ENCODE data around the gene ERG28. TPM values are rescaled to one million over a fixed set of nuclear protein-coding genes. Genes with fewer than 3 reads are reported as not detected.

Gene ERG28
- total RNA-seq, 1 experiment from 2014 or later: 43.3 TPM

DNA sequence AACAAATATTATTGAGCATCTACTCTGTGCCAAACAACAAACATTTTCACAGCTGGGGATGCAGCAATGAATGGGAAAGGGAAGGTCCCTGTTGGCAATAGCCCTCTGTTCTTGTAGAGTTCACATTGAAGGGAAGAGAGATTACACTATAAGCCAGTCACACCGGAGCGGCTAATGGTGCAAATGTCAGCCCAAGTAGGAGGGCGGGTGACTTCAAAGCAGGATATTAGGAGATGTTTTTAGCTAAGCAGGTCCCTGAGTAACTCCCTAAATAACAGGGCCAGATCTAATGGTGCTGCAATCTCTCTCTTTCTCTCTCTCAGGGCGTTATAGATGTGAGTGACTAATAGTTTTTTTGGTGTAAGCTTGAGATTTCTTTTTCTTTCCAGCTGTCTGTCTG, 51.6 kb downstream of the ERG28 start:
- TF ChIP-seq EZH2 (IDR thresholded peaks at IDR 0.05; ENCODE audit: borderline replicate concordance, low read depth, low read length, poor library complexity, severe bottlenecking): no peak
- TF ChIP-seq, protein P1, sequence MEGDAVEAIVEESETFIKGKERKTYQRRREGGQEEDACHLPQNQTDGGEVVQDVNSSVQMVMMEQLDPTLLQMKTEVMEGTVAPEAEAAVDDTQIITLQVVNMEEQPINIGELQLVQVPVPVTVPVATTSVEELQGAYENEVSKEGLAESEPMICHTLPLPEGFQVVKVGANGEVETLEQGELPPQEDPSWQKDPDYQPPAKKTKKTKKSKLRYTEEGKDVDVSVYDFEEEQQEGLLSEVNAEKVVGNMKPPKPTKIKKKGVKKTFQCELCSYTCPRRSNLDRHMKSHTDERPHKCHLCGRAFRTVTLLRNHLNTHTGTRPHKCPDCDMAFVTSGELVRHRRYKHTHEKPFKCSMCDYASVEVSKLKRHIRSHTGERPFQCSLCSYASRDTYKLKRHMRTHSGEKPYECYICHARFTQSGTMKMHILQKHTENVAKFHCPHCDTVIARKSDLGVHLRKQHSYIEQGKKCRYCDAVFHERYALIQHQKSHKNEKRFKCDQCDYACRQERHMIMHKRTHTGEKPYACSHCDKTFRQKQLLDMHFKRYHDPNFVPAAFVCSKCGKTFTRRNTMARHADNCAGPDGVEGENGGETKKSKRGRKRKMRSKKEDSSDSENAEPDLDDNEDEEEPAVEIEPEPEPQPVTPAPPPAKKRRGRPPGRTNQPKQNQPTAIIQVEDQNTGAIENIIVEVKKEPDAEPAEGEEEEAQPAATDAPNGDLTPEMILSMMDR (conservative IDR thresholded peaks at IDR 0.05; ENCODE audit: low read depth, low read length): no peak
- ChIA-PET POLR2A (ENCODE audit: low non-redundant PET) (no interaction called here), CTCF (interaction anchor here (1.0 kb wide), 1 partner anchor 186 kb away, joined by 15 read pairs; no protein-coding TSS in a partner anchor)
- H3K27ac ChIP-seq (ENCODE audit: low read depth, low read length, poor library complexity, severe bottlenecking): no peak overlapping the region
- DNase-seq (ENCODE audit: low spot score): no peak
- H3K27me3 ChIP-seq (replicated peaks; ENCODE audit: insufficient read depth, low read depth, low read length, poor library complexity): peaks cover 19% of the 10 kb centered on the region
- no peak overlapping the region for H3K4me3 ChIP-seq (ENCODE audit: low read depth, low read length, poor library complexity, severe bottlenecking)
- H3K9me3 ChIP-seq (ENCODE audit: low read depth, low read length, poor library complexity, severe bottlenecking): no peaks in the 10 kb centered on the region
- BruUV-seq (replicated peaks): no TSS peak
- H3K4me1 ChIP-seq (ENCODE audit: insufficient read depth, low read length, poor library complexity, severe bottlenecking): no peaks in the 10 kb centered on the region
- no peaks in the 10 kb centered on the region for H3K36me3 ChIP-seq (ENCODE audit: insufficient read depth, low read length, poor library complexity, severe bottlenecking)
- intact Hi-C loops (cut with micrococcal nuclease; ENCODE audit: unreplicated experiment): no loop called here

DNA sequence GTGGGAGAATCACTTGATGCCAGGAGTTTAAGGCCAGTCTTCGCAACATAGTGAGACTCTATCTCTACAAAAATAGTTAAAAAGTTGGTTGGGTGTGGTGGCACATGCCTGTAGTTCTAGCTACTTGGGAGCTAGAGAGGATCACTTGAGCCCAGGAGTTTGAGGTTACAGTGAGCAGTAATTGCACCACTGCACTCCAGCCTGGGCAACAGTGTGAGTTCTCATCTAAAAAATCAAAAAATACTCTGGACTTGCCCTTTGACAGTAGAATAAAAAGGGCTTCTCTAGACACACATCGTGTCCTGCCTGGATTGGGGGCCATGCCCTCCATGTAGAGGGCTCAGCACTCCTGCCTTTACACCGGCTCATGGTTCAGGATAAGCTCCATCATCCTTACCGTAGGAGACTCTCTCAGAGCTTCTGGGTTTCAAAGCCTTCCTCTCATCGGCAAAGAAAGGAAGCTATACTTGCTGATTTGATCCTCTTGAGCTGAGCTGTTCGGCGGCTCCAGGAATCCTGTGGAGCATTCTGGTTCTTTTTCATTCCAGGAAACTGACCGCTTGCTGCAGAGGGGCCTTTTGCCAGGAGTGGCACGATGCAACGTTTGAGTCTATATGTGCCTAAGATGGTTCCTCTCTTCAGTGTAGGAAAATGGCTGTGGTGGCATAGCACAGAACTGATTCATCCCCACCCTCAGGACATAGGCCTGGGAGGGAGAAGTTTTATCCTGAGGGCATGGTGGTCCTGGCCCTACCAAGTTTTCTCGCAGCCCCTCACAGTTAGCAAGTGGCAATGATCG, 52.6 kb downstream of the ERG28 start:
- no peaks in the 10 kb centered on the region for H3K9me3 ChIP-seq (ENCODE audit: low read depth, low read length, poor library complexity, severe bottlenecking)
- H3K4me1 ChIP-seq (ENCODE audit: insufficient read depth, low read length, poor library complexity, severe bottlenecking): no peaks in the 10 kb centered on the region
- POLR2A ChIA-PET (ENCODE audit: low non-redundant PET): no interaction called here
- intact Hi-C loops (cut with micrococcal nuclease; ENCODE audit: unreplicated experiment): no loop called here
- no peak for TF ChIP-seq EZH2 (IDR thresholded peaks at IDR 0.05; ENCODE audit: borderline replicate concordance, low read depth, low read length, poor library complexity, severe bottlenecking)
- TF ChIP-seq, protein P1 (conservative IDR thresholded peaks at IDR 0.05; ENCODE audit: low read depth, low read length): no peak
- no peak overlapping the region for H3K4me3 ChIP-seq (ENCODE audit: low read depth, low read length, poor library complexity, severe bottlenecking)
- H3K27me3 ChIP-seq (replicated peaks; ENCODE audit: insufficient read depth, low read depth, low read length, poor library complexity): peaks cover 18% of the 10 kb centered on the region
- no peak for DNase-seq (ENCODE audit: low spot score)
- BruUV-seq (replicated peaks): no TSS peak
- H3K36me3 ChIP-seq (ENCODE audit: insufficient read depth, low read length, poor library complexity, severe bottlenecking): no peaks in the 10 kb centered on the region
- no peak overlapping the region for H3K27ac ChIP-seq (ENCODE audit: low read depth, low read length, poor library complexity, severe bottlenecking)
- CTCF ChIA-PET: no interaction called here

DNA sequence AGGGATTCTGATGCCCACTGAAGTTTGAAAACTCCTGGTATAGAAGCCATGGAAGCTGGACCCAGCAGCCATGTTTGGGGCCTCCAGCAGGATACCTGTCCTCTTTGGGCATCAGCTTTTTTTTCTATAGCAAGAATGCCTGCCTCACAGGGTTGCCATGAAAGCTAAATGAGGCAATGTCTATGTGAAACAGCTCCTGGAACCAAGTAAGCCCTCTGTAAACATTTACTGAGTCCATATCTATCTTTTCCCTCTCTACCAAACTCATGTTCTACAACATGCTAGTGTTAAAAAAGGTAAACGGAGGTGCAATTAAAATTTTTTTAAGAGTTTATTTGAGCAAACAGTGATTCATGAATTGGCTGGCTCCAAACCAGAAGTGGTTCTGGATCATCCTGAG, 53.6 kb downstream of the ERG28 start:
- no peak for DNase-seq (ENCODE audit: low spot score)
- Histone ChIP-seq H3K27ac (ENCODE audit: low read depth, low read length, poor library complexity, severe bottlenecking) (no peak overlapping the region), H3K36me3 (ENCODE audit: insufficient read depth, low read length, poor library complexity, severe bottlenecking) (no peaks in the 10 kb centered on the region), H3K4me3 (ENCODE audit: low read depth, low read length, poor library complexity, severe bottlenecking) (no peak overlapping the region), H3K27me3 (replicated peaks; ENCODE audit: insufficient read depth, low read depth, low read length, poor library complexity) (peaks cover 18% of the 10 kb centered on the region), H3K9me3 (ENCODE audit: low read depth, low read length, poor library complexity, severe bottlenecking) (no peaks in the 10 kb centered on the region), H3K4me1 (ENCODE audit: insufficient read depth, low read length, poor library complexity, severe bottlenecking) (no peaks in the 10 kb centered on the region)
- no TSS peak for BruUV-seq (replicated peaks)
- TF ChIP-seq, protein P1 (conservative IDR thresholded peaks at IDR 0.05; ENCODE audit: low read depth, low read length): no peak
- TF ChIP-seq EZH2 (IDR thresholded peaks at IDR 0.05; ENCODE audit: borderline replicate concordance, low read depth, low read length, poor library complexity, severe bottlenecking): no peak
- ChIA-PET CTCF (no interaction called here), POLR2A (ENCODE audit: low non-redundant PET) (no interaction called here)
- intact Hi-C loops (cut with micrococcal nuclease; ENCODE audit: unreplicated experiment): no loop called here

Measured in A673 (cell line).